SK-N-SH (cell line): ENCODE data around the gene WDR83. TPM values are rescaled to one million over a fixed set of nuclear protein-coding genes. Genes with fewer than 3 reads are reported as not detected.

Experiments
- CTCF ChIA-PET: fragments of 300-600, 350-600 bp; formaldehyde crosslinking; extraction: SDS; loops from one replicate; lab custom pipeline; 2021; lab: Yijun Ruan, JAX
- POLR2A ChIA-PET: fragments of 350-600 bp; sonication (Branson Sonifier 250); formaldehyde crosslinking; extraction: SDS; loops from one replicate; lab custom pipeline; 2020; ENCODE audit warnings: antibody characterized with exemption, inconsistent platforms; lab: Yijun Ruan, JAX
- DNase-seq: peaks from one replicate; pipeline ENCODE4 v3.0.0; 2012
- H2AFZ ChIP-seq: fragments of 200-600 bp; sonication (generic); 2 replicates; pipeline ENCODE4 v1.8.1; 2016; ENCODE audit warnings: antibody characterized with exemption, mild to moderate bottlenecking, low read depth
- H3F3A ChIP-seq: fragments of 200-600 bp; sonication (generic); replicated peaks from 2 replicates; pipeline ENCODE3; 2016; ENCODE audit warnings: antibody characterized with exemption, mild to moderate bottlenecking; ENCODE audit not compliant: insufficient read depth
- H3K27ac ChIP-seq, 2 experiments: fragments of 200-500 bp in 1 of 2; fragments of 200-600 bp in 1 of 2; sonication (Bioruptor generic) in 1 of 2; sonication (generic), shearing (Covaris generic) in 1 of 2; 2 replicates each; pipeline versions ENCODE4 v1.5.1 to v1.6.1; 2014 to 2016; ENCODE audit warnings: low read depth in 2 of 2, inconsistent platforms in 1 of 2, low read length in 1 of 2, mild to moderate bottlenecking in 1 of 2, mixed read lengths in 1 of 2
- H3K27me3 ChIP-seq: fragments of 200-600 bp; sonication (generic), shearing (Covaris generic); 2 replicates; pipeline ENCODE4 v1.6.1; 2016; ENCODE audit warnings: mixed run types; ENCODE audit not compliant: insufficient read depth
- H3K36me3 ChIP-seq, 2 experiments: fragments of 200-500 bp in 1 of 2; fragments of 200-600 bp in 1 of 2; sonication (Bioruptor generic) in 1 of 2; sonication (generic) in 1 of 2; replicated peaks in 1 of 2; 2 replicates each; pipeline versions ENCODE3 to v1.5.1; 2014 to 2016; ENCODE audit warnings: low read length in 1 of 2, mild to moderate bottlenecking in 1 of 2; ENCODE audit not compliant: insufficient read depth in 2 of 2, control insufficient read depth in 1 of 2
- H3K4me1 ChIP-seq, 2 experiments: fragments of 200-500 bp in 1 of 2; fragments of 200-600 bp in 1 of 2; sonication (Bioruptor generic) in 1 of 2; sonication (generic), shearing (Covaris generic) in 1 of 2; 2 replicates each; pipeline versions ENCODE4 v1.5.1 to v1.6.1; 2014 to 2016; ENCODE audit warnings: low read depth in 1 of 2, low read length in 1 of 2, mixed run types in 1 of 2; ENCODE audit not compliant: insufficient read depth in 2 of 2, control insufficient read depth in 1 of 2
- H3K4me2 ChIP-seq: fragments of 200-600 bp; sonication (generic), shearing (Covaris generic); 2 replicates; pipeline ENCODE4 v1.6.1; 2017; ENCODE audit warnings: mixed run types
- H3K4me3 ChIP-seq, 2 experiments: fragments of 200-500 bp in 1 of 2; fragments of 200-600 bp in 1 of 2; sonication (Bioruptor generic) in 1 of 2; sonication (generic), shearing (Covaris generic) in 1 of 2; 2 replicates each; pipeline versions ENCODE4 v1.5.1 to v1.8.1; 2014 to 2016; ENCODE audit warnings: low read depth in 2 of 2, inconsistent platforms in 1 of 2, low read length in 1 of 2, mild to moderate bottlenecking in 1 of 2, mixed read lengths in 1 of 2, moderate library complexity in 1 of 2
- H3K79me2 ChIP-seq: fragments of 200-600 bp; sonication (generic); 2 replicates; pipeline ENCODE4 v1.8.1; 2017; ENCODE audit warnings: mild to moderate bottlenecking; ENCODE audit not compliant: insufficient read depth
- H3K9ac ChIP-seq: fragments of 200-600 bp; sonication (generic); 2 replicates; pipeline ENCODE4 v1.6.1; 2017; ENCODE audit warnings: mixed run types
- H3K9me2 ChIP-seq: fragments of 200-600 bp; sonication (generic); 2 replicates; pipeline ENCODE4 v1.6.1; 2017; ENCODE audit warnings: mixed run types
- H3K9me3 ChIP-seq: fragments of 200-600 bp; sonication (generic); 2 replicates; pipeline ENCODE4 v1.6.1; 2017; ENCODE audit warnings: mixed run types, mild to moderate bottlenecking, moderate library complexity
- H4K20me1 ChIP-seq: fragments of 200-600 bp; sonication (generic); 2 replicates; pipeline ENCODE4 v1.6.1; 2017; ENCODE audit warnings: mild to moderate bottlenecking, mixed run types; ENCODE audit not compliant: insufficient read depth
- FOXM1 ChIP-seq: IDR thresholded peaks from 2 replicates; pipeline ENCODE4 v1.4.0; 2012; ENCODE audit warnings: low read depth, mild to moderate bottlenecking
- NFIC ChIP-seq: IDR thresholded peaks from 2 replicates; pipeline ENCODE4 v1.4.0; 2012; ENCODE audit warnings: borderline replicate concordance
- RAD21 ChIP-seq: IDR thresholded peaks from 2 replicates; pipeline ENCODE4 v1.6.1; 2012; ENCODE audit warnings: mild to moderate bottlenecking, low read length
- RCOR1 ChIP-seq: fragments of 150-350 bp; IDR thresholded peaks from 2 replicates; pipeline ENCODE4 v1.6.1; 2017; ENCODE audit warnings: antibody characterized with exemption, low read length
- RXRA ChIP-seq: IDR thresholded peaks from 2 replicates; pipeline ENCODE4 v1.4.0; 2012; ENCODE audit warnings: low read depth, mild to moderate bottlenecking, borderline replicate concordance
- SIN3A ChIP-seq: IDR thresholded peaks from 2 replicates; pipeline ENCODE4 v1.6.1; 2012; ENCODE audit warnings: low read depth, mild to moderate bottlenecking, low read length, moderate library complexity, borderline replicate concordance
- SMC3 ChIP-seq: IDR thresholded peaks from 2 replicates; pipeline ENCODE4 v1.6.1; 2012; ENCODE audit warnings: low read depth, low read length, improper control_type of control experiment
- TAF1 ChIP-seq: IDR thresholded peaks from 2 replicates; pipeline ENCODE4 v1.6.1; 2012; ENCODE audit warnings: low read depth, mild to moderate bottlenecking, low read length, moderate library complexity, borderline replicate concordance
- TCF12 ChIP-seq: IDR thresholded peaks from 2 replicates; pipeline ENCODE4 v1.4.0; 2012
- WGBS: methylation state at CpG from one replicate; pipeline ENCODE4 v1.1.6; 2017; ENCODE audit warnings: low lambda C conversion rate; 5-methylcytosine and 5-hydroxymethylcytosine counted together
- polyA plus RNA-seq, 3 experiments: library from polyadenylated mRNA; depleted of rRNA; stranded (reverse); fragments of >200 nt; gene quantifications; 2 replicates each; pipeline ENCODE4 v1.2.3, GENCODE V29; 2012
- TF ChIP-seq, protein P1 (sequence below): IDR thresholded peaks from 2 replicates; pipeline ENCODE4 v1.4.0; 2012; ENCODE audit warnings: low read depth
- TF ChIP-seq, protein P2 (sequence below): fragments of 150-350 bp; IDR thresholded peaks from 2 replicates; pipeline ENCODE4 v1.6.1; 2016; ENCODE audit warnings: mild to moderate bottlenecking, low read depth, low read length
- TF ChIP-seq, protein P3 (sequence below): IDR thresholded peaks from 2 replicates; pipeline ENCODE4 v1.4.0; 2012; ENCODE audit warnings: low read depth, borderline replicate concordance

WDR83 gene
- polyA plus RNA-seq, 1 of the 3 experiments (the other 2 are of a cell fraction), result 18.2 TPM

DNA sequence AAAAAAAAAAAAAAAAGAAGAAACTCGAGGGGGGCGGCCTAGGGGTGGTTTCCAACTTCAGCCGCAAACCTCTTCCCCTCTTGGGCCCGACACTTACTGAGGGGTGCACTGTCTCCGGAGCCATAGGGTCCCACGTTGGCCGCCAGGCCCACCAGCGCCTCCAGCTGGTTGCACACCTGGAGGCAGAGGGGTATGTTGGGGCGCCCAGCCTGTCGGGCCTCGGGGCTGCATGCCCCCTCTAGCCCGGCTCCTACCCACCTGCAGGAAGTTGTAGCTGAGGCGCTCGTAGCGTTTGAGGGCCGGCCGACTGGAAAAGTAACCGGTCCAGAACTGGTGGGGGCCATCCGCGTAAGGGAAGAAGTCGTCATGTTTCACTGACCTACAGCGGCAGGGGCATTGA, 8.6 kb upstream of the WDR83 start:
- ChIA-PET POLR2A (no interaction called here), CTCF (interaction anchor here (0.7 to 1.6 kb wide), 6 partner anchors 8 to 598 kb away, joined by 3 to 7 read pairs (median 3); partner anchors contain the start of genes MAN2B1 and WDR83)
- Histone ChIP-seq H4K20me1 (no peaks in the 10 kb centered on the region), H3K27me3 (no peaks in the 10 kb centered on the region), H3F3A (no peaks in the 10 kb centered on the region), H2AFZ (no peak overlapping the region), H3K4me2 (no peak overlapping the region), H3K9me3 (no peaks in the 10 kb centered on the region), H3K4me1 (no peaks in the 10 kb centered on the region), H3K79me2 (no peaks in the 10 kb centered on the region), H3K27ac (no peak overlapping the region), H3K4me3 (no peak overlapping the region), H3K9me2 (no peaks in the 10 kb centered on the region), H3K9ac (no peak overlapping the region), H3K36me3 (peaks cover 4 to 16% of the 10 kb centered on the region in 2 experiments)
- TF ChIP-seq TCF12 (no peak), FOXM1 (no peak), SMC3 (no peak)
- WGBS, result 94% methylated on average over 21 of the region's 22 CpGs
- no peak for DNase-seq

DNA sequence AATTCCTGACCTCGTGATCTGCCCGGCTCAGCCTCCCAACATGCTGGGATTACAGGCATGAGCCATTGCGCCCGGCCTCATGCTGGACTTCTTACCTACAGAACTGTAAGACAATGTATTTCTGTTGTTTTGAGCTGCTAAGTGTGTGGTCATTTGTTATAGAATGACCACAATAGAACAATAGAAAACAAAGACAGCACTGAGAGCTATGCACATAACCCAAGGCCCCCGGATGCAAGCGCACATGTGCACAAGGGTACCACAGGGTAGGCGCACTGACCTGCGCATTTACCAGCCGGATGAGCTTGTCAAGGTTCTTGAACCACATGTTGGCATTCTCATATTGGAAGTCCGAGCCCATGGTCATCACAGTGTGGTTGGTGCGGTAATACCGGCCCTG, 5.6 kb upstream of the WDR83 start:
- H2AFZ ChIP-seq, result no peak overlapping the region
- no peaks in the 10 kb centered on the region for H3F3A ChIP-seq
- no peak overlapping the region for H3K27ac ChIP-seq
- H3K4me2 ChIP-seq, result no peak overlapping the region
- CTCF ChIA-PET, result interaction anchor here (0.9 to 2.9 kb wide), 2 partner anchors 11 to 21 kb away, joined by 4 to 18 read pairs; no protein-coding TSS in a partner anchor
- H4K20me1 ChIP-seq, result no peaks in the 10 kb centered on the region
- no peak for DNase-seq
- TF ChIP-seq TAF1 (no peak), SIN3A (no peak), RAD21 (no peak), RCOR1 (no peak), TCF12 (no peak), NFIC (no peak), RXRA (no peak), FOXM1 (no peak)
- TF ChIP-seq, protein P1, sequence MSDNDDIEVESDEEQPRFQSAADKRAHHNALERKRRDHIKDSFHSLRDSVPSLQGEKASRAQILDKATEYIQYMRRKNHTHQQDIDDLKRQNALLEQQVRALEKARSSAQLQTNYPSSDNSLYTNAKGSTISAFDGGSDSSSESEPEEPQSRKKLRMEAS, result no peak
- TF ChIP-seq, protein P2, sequence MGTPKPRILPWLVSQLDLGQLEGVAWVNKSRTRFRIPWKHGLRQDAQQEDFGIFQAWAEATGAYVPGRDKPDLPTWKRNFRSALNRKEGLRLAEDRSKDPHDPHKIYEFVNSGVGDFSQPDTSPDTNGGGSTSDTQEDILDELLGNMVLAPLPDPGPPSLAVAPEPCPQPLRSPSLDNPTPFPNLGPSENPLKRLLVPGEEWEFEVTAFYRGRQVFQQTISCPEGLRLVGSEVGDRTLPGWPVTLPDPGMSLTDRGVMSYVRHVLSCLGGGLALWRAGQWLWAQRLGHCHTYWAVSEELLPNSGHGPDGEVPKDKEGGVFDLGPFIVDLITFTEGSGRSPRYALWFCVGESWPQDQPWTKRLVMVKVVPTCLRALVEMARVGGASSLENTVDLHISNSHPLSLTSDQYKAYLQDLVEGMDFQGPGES, result no peak
- TF ChIP-seq, protein P3, sequence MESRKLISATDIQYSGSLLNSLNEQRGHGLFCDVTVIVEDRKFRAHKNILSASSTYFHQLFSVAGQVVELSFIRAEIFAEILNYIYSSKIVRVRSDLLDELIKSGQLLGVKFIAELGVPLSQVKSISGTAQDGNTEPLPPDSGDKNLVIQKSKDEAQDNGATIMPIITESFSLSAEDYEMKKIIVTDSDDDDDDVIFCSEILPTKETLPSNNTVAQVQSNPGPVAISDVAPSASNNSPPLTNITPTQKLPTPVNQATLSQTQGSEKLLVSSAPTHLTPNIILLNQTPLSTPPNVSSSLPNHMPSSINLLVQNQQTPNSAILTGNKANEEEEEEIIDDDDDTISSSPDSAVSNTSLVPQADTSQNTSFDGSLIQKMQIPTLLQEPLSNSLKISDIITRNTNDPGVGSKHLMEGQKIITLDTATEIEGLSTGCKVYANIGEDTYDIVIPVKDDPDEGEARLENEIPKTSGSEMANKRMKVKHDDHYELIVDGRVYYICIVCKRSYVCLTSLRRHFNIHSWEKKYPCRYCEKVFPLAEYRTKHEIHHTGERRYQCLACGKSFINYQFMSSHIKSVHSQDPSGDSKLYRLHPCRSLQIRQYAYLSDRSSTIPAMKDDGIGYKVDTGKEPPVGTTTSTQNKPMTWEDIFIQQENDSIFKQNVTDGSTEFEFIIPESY, result no peak
- TF ChIP-seq, all 33 proteins: peak for 0
- peaks cover 0 to 5% of the 10 kb centered on the region in 2 experiments; a peak in 1 of 4 replicates for H3K4me1 ChIP-seq
- POLR2A ChIA-PET, result no interaction called here
- H3K36me3 ChIP-seq, result peaks cover 8 to 21% of the 10 kb centered on the region in 2 experiments
- no peaks in the 10 kb centered on the region for H3K9me3 ChIP-seq
- H3K9ac ChIP-seq, result no peak overlapping the region
- WGBS, result 90% methylated on average over 12 of the region's 12 CpGs
- no peak overlapping the region for H3K4me3 ChIP-seq
- no peaks in the 10 kb centered on the region for H3K27me3 ChIP-seq
- H3K79me2 ChIP-seq, result peaks cover 8% of the 10 kb centered on the region; the same call in 1 of the 2 replicates
- no peaks in the 10 kb centered on the region for H3K9me2 ChIP-seq
